Prostate gland (tissue), 2 donors: ENCODE measurements around the gene HOOK2. TPM values are rescaled to one million over a fixed set of nuclear protein-coding genes. Genes with fewer than 3 reads are reported as not detected.

ENCODE experiments used
- DNase-seq: peaks from one replicate; pipeline ENCODE4 v3.0.0-alpha.2; 2019; ENCODE audit warnings: low spot score
- H3K27ac ChIP-seq, 2 donors: fragments of 200-600 bp; sonication (generic); 2 replicates each; pipeline ENCODE4 v1.5.1; 2017 to 2019
- H3K27me3 ChIP-seq: fragments of 200-600 bp; sonication (generic); replicated peaks from 2 replicates; pipeline ENCODE4 v1.5.1; 2019; ENCODE audit not compliant: insufficient read depth
- H3K36me3 ChIP-seq, 2 donors: fragments of 200-600 bp; sonication (generic); 1 replicate in 1 of 2; 2 replicates in 1 of 2; pipeline versions ENCODE4 v1.5.1 to v1.8.1; 2017 to 2019
- H3K4me1 ChIP-seq: fragments of 200-600 bp; sonication (generic); replicated peaks from 2 replicates; pipeline ENCODE4 v1.5.1; 2019
- H3K4me3 ChIP-seq, 2 donors: fragments of 200-600 bp; sonication (generic); 2 replicates each; pipeline ENCODE4 v1.5.1; 2017 to 2019
- H3K9me3 ChIP-seq: fragments of 200-600 bp; sonication (generic); 2 replicates; pipeline ENCODE4 v1.5.1; 2017
- CTCF ChIP-seq, 4 experiments: fragments of 200-600 bp in 2 of 4; fragments of 450-650 bp in 2 of 4; sonication (generic) in 2 of 4; IDR thresholded peaks; 1 replicate in 3 of 4; 2 replicates in 1 of 4; pipeline ENCODE4 v1.5.1; 2016 to 2019; ENCODE audit warnings: antibody characterized with exemption in 4 of 4, mild to moderate bottlenecking in 2 of 4, moderate library complexity in 2 of 4
- POLR2A ChIP-seq: fragments of 450-650 bp; IDR thresholded peaks from one replicate; pipeline ENCODE4 v1.6.1; 2016; ENCODE audit warnings: antibody characterized with exemption, mild to moderate bottlenecking
- POLR2AphosphoS5 ChIP-seq: sonication (generic); formaldehyde crosslinking; IDR thresholded peaks from one replicate; pipeline ENCODE4 v1.6.1; 2017; ENCODE audit warnings: antibody characterized with exemption
- WGBS: methylation state at CpG from one replicate; pipeline ENCODE4 v1.1.5; 2018; 5-methylcytosine and 5-hydroxymethylcytosine counted together
- intact Hi-C: fragments of 100-400 bp; cut with DNase I; formaldehyde crosslinking; loops from one replicate; pipeline ENCODE4 v1.14.2; 2022
- total RNA-seq, 2 donors: library from RNA; depleted of rRNA; stranded (reverse); fragments of >200 nt; gene quantifications; one replicate each; pipeline ENCODE4 v1.1.0, GENCODE V29; 2016

Gene HOOK2
- total RNA-seq, 2 donors from 2014 or later, result 49.6 to 126 TPM

- H3K27me3 ChIP-seq, result no peaks in the 10 kb centered on the region
- intact Hi-C loops, result no loop called here
- H3K27ac ChIP-seq, result peak overlapping the region; percentile 1 to 5
- no peaks in the 10 kb centered on the region for H3K9me3 ChIP-seq
- TF ChIP-seq POLR2A, result no peak
- TF ChIP-seq CTCF (IDR thresholded peaks at IDR 0.05), result peak; percentile 59 to 91 (median 77)
- peak; percentile 40 for DNase-seq
- 6% methylated on average over 48 of the region's 60 CpGs for WGBS
- H3K36me3 ChIP-seq, result peaks cover 0 to 3% of the 10 kb centered on the region in 2 donors
- H3K4me1 ChIP-seq, result no peaks in the 10 kb centered on the region
- peak overlapping the region; percentile 4 to 30 for H3K4me3 ChIP-seq
These were observed 17.6 kb downstream of the HOOK2 start for GRCh38 chr19:12757544-12758274.

GRCh38 chr19:12756150-12756883 is 19.0 kb downstream of the HOOK2 start:
- DNase-seq, result no peak
- H3K27me3 ChIP-seq, result no peaks in the 10 kb centered on the region
- 91% methylated on average over 19 of the region's 19 CpGs for WGBS
- H3K4me3 ChIP-seq, result no peak overlapping the region
- TF ChIP-seq CTCF (IDR thresholded peaks at IDR 0.05), result no peak
- TF ChIP-seq POLR2AphosphoS5, result no peak
- TF ChIP-seq POLR2A, result no peak
- no peaks in the 10 kb centered on the region for H3K4me1 ChIP-seq
- intact Hi-C loops, result no loop called here
- no peaks in the 10 kb centered on the region for H3K36me3 ChIP-seq
- H3K27ac ChIP-seq, result no peak overlapping the region
- H3K9me3 ChIP-seq, result no peaks in the 10 kb centered on the region

GRCh38 chr19:12754465-12755196 is 20.7 kb downstream of the HOOK2 start:
- Histone ChIP-seq H3K4me1 (peaks cover 3% of the 10 kb centered on the region), H3K9me3 (no peaks in the 10 kb centered on the region), H3K27me3 (no peaks in the 10 kb centered on the region), H3K27ac (no peak overlapping the region), H3K4me3 (no peak overlapping the region), H3K36me3 (no peaks in the 10 kb centered on the region)
- no peak for TF ChIP-seq POLR2AphosphoS5
- TF ChIP-seq POLR2A, result no peak
- TF ChIP-seq CTCF (IDR thresholded peaks at IDR 0.05), result no peak
- intact Hi-C loops, result no loop called here
- WGBS, result 62% methylated on average over 38 of the region's 50 CpGs
- no peak for DNase-seq

GRCh38 chr19:12752056-12752781 is 23.1 kb downstream of the HOOK2 start:
- peaks cover 0 to 9% of the 10 kb centered on the region in 2 donors for H3K36me3 ChIP-seq
- no peaks in the 10 kb centered on the region for H3K27me3 ChIP-seq
- WGBS, result 78% methylated on average over 23 of the region's 23 CpGs
- DNase-seq, result no peak
- no peak overlapping the region for H3K4me3 ChIP-seq
- intact Hi-C loops, result no loop called here
- TF ChIP-seq POLR2A, result no peak
- no peak for TF ChIP-seq CTCF (IDR thresholded peaks at IDR 0.05)
- TF ChIP-seq POLR2AphosphoS5, result no peak
- peaks cover 3% of the 10 kb centered on the region for H3K4me1 ChIP-seq
- no peak overlapping the region for H3K27ac ChIP-seq
- H3K9me3 ChIP-seq, result no peaks in the 10 kb centered on the region
